ENCODE measurements around the gene SEMA4A. TPM values are rescaled to one million over a fixed set of nuclear protein-coding genes. Genes with fewer than 3 reads are reported as not detected.
"Not testable (repeated sequence)": the region's sequence is repeated elsewhere in the genome, so short reads cannot be mapped to it uniquely, and the experiment has no call there.

The SEMA4A gene
- total RNA-seq, 2 experiments from 2014 or later: 68.2 to 75.1 TPM

DNA sequence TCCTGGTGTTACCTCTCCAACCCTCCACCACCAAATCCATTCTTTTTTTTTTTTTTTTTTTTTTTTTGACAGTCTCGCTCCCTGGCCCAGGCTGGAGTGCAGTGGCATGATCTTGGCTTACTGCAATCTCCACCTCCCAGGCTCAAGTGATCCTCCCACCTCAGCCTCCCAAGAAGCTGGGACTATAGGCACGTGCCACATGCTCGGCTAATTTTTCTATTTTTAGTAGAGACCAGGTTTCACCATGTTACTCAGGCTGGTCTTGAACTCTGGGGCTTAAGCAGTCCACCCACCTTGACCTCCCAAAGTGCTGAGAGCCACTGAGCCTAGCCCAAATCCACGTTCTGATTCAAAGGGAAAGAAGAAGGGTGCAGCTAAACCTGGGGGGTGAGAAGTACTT lies 32.4 kb upstream of the SEMA4A start:
- peaks cover 66% of the 10 kb centered on the region for H3K4me1 Mint-ChIP-seq (ENCODE audit: low read depth)
- DNase-seq; H3K27me3 Mint-ChIP-seq; H3K27ac Mint-ChIP-seq; intact Hi-C loops (cut with micrococcal nuclease); H3K4me3 Mint-ChIP-seq; H3K9me3 Mint-ChIP-seq: not testable (repeated sequence)
- ChIA-PET CTCF (interaction anchor here (0.9 to 26.8 kb wide), 2 partner anchors 9 to 23 kb away, joined by 3 to 1097 read pairs; no protein-coding TSS in a partner anchor), POLR2A (interaction anchor here (1.8 kb wide), 1 partner anchor 24 kb away, joined by 6 read pairs; no protein-coding TSS in a partner anchor)
- peaks cover 13% of the 10 kb centered on the region for H3K36me3 Mint-ChIP-seq

- peaks cover 68% of the 10 kb centered on the region for H3K4me1 Mint-ChIP-seq (ENCODE audit: low read depth)
- H3K4me3 Mint-ChIP-seq: no peak overlapping the region
These were observed 31.9 kb upstream of the SEMA4A start for GRCh38 chr1:156121457-156121856.

GRCh38 chr1:156122086-156122485 lies 31.3 kb upstream of the SEMA4A start:
- Mint-ChIP-seq H3K4me3 (no peak overlapping the region), H3K27ac (no peak overlapping the region), H3K27me3 (no peaks in the 10 kb centered on the region), H3K4me1 (ENCODE audit: low read depth) (peaks cover 72% of the 10 kb centered on the region), H3K36me3 (peaks cover 12% of the 10 kb centered on the region), H3K9me3 (no peaks in the 10 kb centered on the region)
- DNase-seq: no peak
- ChIA-PET POLR2A (interaction anchor here (1.7 to 7.5 kb wide), 3 partner anchors 7 to 24 kb away, joined by 6 to 57 read pairs (median 13); partner anchors contain the start of gene LMNA), CTCF (interaction anchor here (0.6 to 26.8 kb wide), 2 partner anchors 24 to 37 kb away, joined by 4 to 1097 read pairs; no protein-coding TSS in a partner anchor)
- intact Hi-C loops (cut with micrococcal nuclease): no loop called here

More at GRCh38 chr1:156121457-156121856, 31.9 kb upstream of the SEMA4A start:
- H3K27me3 Mint-ChIP-seq: no peaks in the 10 kb centered on the region
- no peaks in the 10 kb centered on the region for H3K9me3 Mint-ChIP-seq
- peaks cover 12% of the 10 kb centered on the region for H3K36me3 Mint-ChIP-seq
- CTCF ChIA-PET: interaction anchor here (26.8 kb wide), 1 partner anchor 24 kb away, joined by 1097 read pairs; no protein-coding TSS in a partner anchor
- POLR2A ChIA-PET: interaction anchor here (1.8 kb wide), 1 partner anchor 25 kb away, joined by 6 read pairs; no protein-coding TSS in a partner anchor
- no peak overlapping the region for H3K27ac Mint-ChIP-seq
- DNase-seq: no peak
- intact Hi-C loops (cut with micrococcal nuclease): no loop called here

DNA sequence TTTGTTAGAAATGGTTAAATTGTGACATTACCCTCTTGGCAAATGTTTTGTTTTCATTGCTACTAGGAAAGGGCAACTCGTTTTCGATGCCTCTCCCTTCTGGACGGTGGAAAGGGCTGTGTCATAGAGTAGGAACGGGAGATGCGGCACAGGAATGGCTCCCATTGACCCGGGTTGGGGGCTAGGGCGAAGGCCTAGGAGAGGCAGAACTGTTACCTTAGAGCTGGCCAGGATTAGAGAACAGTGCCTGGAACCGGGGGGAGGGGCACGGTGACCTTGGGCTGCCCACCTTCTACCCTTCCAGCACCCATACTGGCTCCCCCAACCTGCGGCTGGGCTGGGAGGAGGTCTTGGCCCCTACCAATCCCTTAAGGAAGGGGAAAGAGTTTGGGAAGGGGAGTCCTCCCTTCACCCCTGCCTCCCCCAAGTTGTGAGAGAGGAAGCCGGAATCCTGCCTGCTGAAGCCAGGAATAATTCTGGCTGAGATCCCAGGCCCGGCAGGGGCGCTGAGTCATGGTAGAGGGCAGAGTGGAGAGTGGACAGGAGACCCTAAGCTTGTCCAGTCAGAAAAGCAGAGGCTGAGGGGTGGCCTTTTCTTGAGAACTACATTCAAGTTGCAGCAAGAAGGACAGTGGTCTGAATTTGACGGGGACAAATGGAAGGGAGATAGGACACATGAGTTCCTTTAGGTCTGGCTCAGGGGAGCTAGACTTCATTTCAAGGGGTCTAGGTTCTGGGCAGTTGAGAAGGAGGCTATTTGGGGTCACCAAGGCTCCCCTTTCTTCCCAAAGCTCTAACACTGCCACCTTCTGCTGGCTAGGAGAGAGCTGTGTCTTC lies 30.6 kb upstream of the SEMA4A start:
- ChIA-PET POLR2A (interaction anchor here (1.7 to 7.5 kb wide), 3 partner anchors 8 to 25 kb away, joined by 6 to 57 read pairs (median 13); partner anchors contain the start of gene LMNA), CTCF (interaction anchor here (0.6 to 26.8 kb wide), 2 partner anchors 25 to 37 kb away, joined by 4 to 1097 read pairs; no protein-coding TSS in a partner anchor)
- Mint-ChIP-seq H3K27ac (peak overlapping the region; percentile 66), H3K9me3 (no peaks in the 10 kb centered on the region), H3K4me1 (ENCODE audit: low read depth) (peaks cover 78% of the 10 kb centered on the region), H3K4me3 (no peak overlapping the region), H3K27me3 (no peaks in the 10 kb centered on the region), H3K36me3 (peaks cover 13% of the 10 kb centered on the region)
- DNase-seq: no peak
- intact Hi-C loops (cut with micrococcal nuclease): loop anchor here (1.0 kb wide), 1 partner anchor 8 kb away; the partner anchor contains the start of gene LMNA

GRCh38 chr1:156123356-156124196 lies 29.8 kb upstream of the SEMA4A start:
- intact Hi-C loops (cut with micrococcal nuclease): loop anchor here (1.0 kb wide), 1 partner anchor 9 kb away; the partner anchor contains the start of gene LMNA
- Mint-ChIP-seq H3K4me3 (peak overlapping the region; percentile 56), H3K4me1 (ENCODE audit: low read depth) (peaks cover 79% of the 10 kb centered on the region)

GRCh38 chr1:156124557-156125483 lies 28.6 kb upstream of the SEMA4A start:
- CTCF ChIA-PET: interaction anchor here (0.6 to 26.8 kb wide), 5 partner anchors 9 to 185 kb away, joined by 3 to 1097 read pairs (median 7); partner anchors contain the start of gene LMNA
- peaks cover 88% of the 10 kb centered on the region for H3K4me1 Mint-ChIP-seq (ENCODE audit: low read depth)
- peak overlapping the region; percentile 73 for H3K27ac Mint-ChIP-seq
- peak overlapping the region; percentile 54 for H3K4me3 Mint-ChIP-seq
- POLR2A ChIA-PET: interaction anchor here (6.5 to 7.5 kb wide), 2 partner anchors 10 to 27 kb away, joined by 57 to 180 read pairs; partner anchors contain the start of gene LMNA
- peak; percentile 59 for DNase-seq
- no peaks in the 10 kb centered on the region for H3K9me3 Mint-ChIP-seq
- intact Hi-C loops (cut with micrococcal nuclease): no loop called here
- no peaks in the 10 kb centered on the region for H3K27me3 Mint-ChIP-seq
- H3K36me3 Mint-ChIP-seq: peaks cover 10% of the 10 kb centered on the region

More at GRCh38 chr1:156123356-156124196, 29.8 kb upstream of the SEMA4A start:
- DNase-seq: peak; percentile 85
- ChIA-PET POLR2A (interaction anchor here (1.7 to 7.5 kb wide), 3 partner anchors 8 to 26 kb away, joined by 6 to 57 read pairs (median 13); partner anchors contain the start of gene LMNA), CTCF (interaction anchor here (0.8 to 26.8 kb wide), 2 partner anchors 8 to 26 kb away, joined by 3 to 1097 read pairs; no protein-coding TSS in a partner anchor)
- peak overlapping the region; percentile 66 for H3K27ac Mint-ChIP-seq
- H3K36me3 Mint-ChIP-seq: peaks cover 10% of the 10 kb centered on the region
- no peaks in the 10 kb centered on the region for H3K27me3 Mint-ChIP-seq
- H3K9me3 Mint-ChIP-seq: no peaks in the 10 kb centered on the region

DNA sequence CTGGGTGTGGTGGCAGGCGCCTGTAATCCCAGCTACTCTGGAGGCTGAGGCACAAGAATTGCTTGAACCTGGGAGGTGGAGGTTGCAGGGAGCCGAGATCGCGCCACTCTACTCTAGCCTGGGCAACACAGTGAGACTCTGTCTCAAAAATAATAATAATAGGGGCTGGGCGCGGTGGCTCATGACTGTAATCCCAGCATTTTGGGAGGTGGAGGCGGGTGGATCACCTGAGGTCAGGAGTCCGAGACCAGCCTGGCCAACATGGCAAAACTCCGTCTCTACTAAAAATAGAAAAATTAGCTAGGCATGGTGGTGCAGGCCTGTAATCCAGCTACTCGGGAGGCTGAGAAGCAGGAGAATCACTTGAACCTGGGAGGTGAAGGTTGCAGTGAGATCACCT lies 27.8 kb upstream of the SEMA4A start:
- intact Hi-C loops (cut with micrococcal nuclease); H3K9me3 Mint-ChIP-seq; H3K27me3 Mint-ChIP-seq; DNase-seq: not testable (repeated sequence)
- POLR2A ChIA-PET: interaction anchor here (3.9 to 7.5 kb wide), 3 partner anchors 10 to 28 kb away, joined by 55 to 180 read pairs (median 57); partner anchors contain the start of gene LMNA
- peak overlapping the region; percentile 73 for H3K27ac Mint-ChIP-seq
- peak overlapping the region; percentile 54 for H3K4me3 Mint-ChIP-seq
- CTCF ChIA-PET: interaction anchor here (0.6 to 26.8 kb wide), 6 partner anchors 10 to 184 kb away, joined by 3 to 1097 read pairs (median 5); partner anchors contain the start of gene LMNA
- H3K4me1 Mint-ChIP-seq (ENCODE audit: low read depth): peaks cover 88% of the 10 kb centered on the region
- peaks cover 12% of the 10 kb centered on the region for H3K36me3 Mint-ChIP-seq

DNA sequence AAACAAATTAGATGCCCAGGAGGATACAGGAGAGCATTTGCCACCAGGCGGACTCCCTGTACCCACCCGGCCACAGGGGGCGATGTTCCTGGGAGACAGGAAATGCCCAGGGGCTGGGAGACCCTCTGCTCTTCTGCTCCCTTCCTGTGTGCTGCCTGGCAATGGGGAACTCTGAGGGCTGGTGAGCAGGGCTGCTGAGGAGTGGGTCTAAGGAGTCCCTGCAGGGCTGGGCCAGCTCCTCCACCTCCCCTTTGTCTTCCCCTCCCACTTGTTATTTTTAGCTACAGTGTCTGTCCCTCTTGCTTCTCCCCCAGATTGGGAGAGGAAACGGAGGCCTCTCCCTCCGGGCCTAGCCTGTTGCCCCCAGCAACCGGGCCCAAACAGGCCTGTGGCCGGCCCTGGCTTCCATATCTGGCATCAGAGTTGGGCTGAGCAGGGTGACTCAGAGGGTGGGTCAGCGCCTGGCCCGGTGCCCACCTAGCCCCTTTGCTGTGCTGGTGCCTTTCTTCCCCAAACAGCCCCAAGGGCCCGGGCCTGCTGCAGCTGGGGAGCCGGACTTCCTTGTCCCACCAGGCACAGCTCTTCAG lies 27.2 kb upstream of the SEMA4A start:
- POLR2A ChIA-PET: interaction anchor here (0.5 to 7.5 kb wide), 5 partner anchors 11 to 97 kb away, joined by 3 to 180 read pairs (median 55); partner anchors contain the start of gene LMNA
- intact Hi-C loops (cut with micrococcal nuclease): loop anchor here (2.0 kb wide), 1 partner anchor 71 kb away; the partner anchor contains the start of gene LAMTOR2
- Mint-ChIP-seq H3K4me1 (ENCODE audit: low read depth) (peaks cover 85% of the 10 kb centered on the region), H3K27ac (peak overlapping the region; percentile 84), H3K4me3 (peak overlapping the region; percentile 61), H3K36me3 (peaks cover 12% of the 10 kb centered on the region), H3K9me3 (no peaks in the 10 kb centered on the region), H3K27me3 (no peaks in the 10 kb centered on the region)
- peak; percentile 81 for DNase-seq
- CTCF ChIA-PET: interaction anchor here (0.6 to 26.8 kb wide), 8 partner anchors 11 to 99 kb away, joined by 3 to 1097 read pairs (median 6); partner anchors contain the start of genes LMNA and PMF1

- intact Hi-C loops (cut with micrococcal nuclease): loop anchor here (1.0 to 2.0 kb wide), 5 partner anchors 13 to 96 kb away; partner anchors contain the start of genes LAMTOR2 and LMNA
- H3K4me3 Mint-ChIP-seq: peak overlapping the region; percentile 61
- H3K36me3 Mint-ChIP-seq: peaks cover 17% of the 10 kb centered on the region
- no peaks in the 10 kb centered on the region for H3K27me3 Mint-ChIP-seq
- H3K4me1 Mint-ChIP-seq (ENCODE audit: low read depth): peaks cover 79% of the 10 kb centered on the region
- no peaks in the 10 kb centered on the region for H3K9me3 Mint-ChIP-seq
- H3K27ac Mint-ChIP-seq: peak overlapping the region; percentile 84
- CTCF ChIA-PET: interaction anchor here (0.6 to 26.8 kb wide), 9 partner anchors 8 to 98 kb away, joined by 3 to 1097 read pairs (median 7); partner anchors contain the start of genes LMNA and PMF1
- DNase-seq: peak; percentile 95
- POLR2A ChIA-PET: interaction anchor here (0.5 to 7.5 kb wide), 7 partner anchors 12 to 97 kb away, joined by 3 to 180 read pairs (median 7); partner anchors contain the start of genes LMNA and PMF1
These were observed 26.5 kb upstream of the SEMA4A start for GRCh38 chr1:156126630-156127534.
